ENCODE results near the gene FAM187B.
"Not testable (repeated sequence)": the region's sequence is repeated elsewhere in the genome, so short reads cannot be mapped to it uniquely, and the experiment has no call there.

FAM187B gene

GRCh38 chr19:35262101-35262761, 33.7 kb upstream of the FAM187B start:
- peak in 1 of 5 donors; percentile 6 for DNase-seq

- DNase-seq: peak in 1 of 5 donors; percentile 9
These were observed 33.0 kb upstream of the FAM187B start for GRCh38 chr19:35261356-35262100.

- no peak for DNase-seq
These were observed 32.3 kb upstream of the FAM187B start for GRCh38 chr19:35260694-35261304.

GRCh38 chr19:35257113-35257461, 28.5 kb upstream of the FAM187B start:
- no peak for DNase-seq

- DNase-seq: no peak
These were observed 28.0 kb upstream of the FAM187B start for GRCh38 chr19:35256566-35256965.

- no peak for DNase-seq
These were observed 26.1 kb upstream of the FAM187B start for GRCh38 chr19:35254341-35255297.

GRCh38 chr19:35253316-35254286, 25.1 kb upstream of the FAM187B start:
- no peak for DNase-seq

- no peak for DNase-seq
These were observed 22.9 kb upstream of the FAM187B start for GRCh38 chr19:35251456-35251855.

- no peak for DNase-seq
These were observed 21.5 kb upstream of the FAM187B start for GRCh38 chr19:35249848-35250711.

GRCh38 chr19:35249146-35249847, 20.8 kb upstream of the FAM187B start:
- no peak for DNase-seq

GRCh38 chr19:35248310-35249145, 20.0 kb upstream of the FAM187B start, which contains the start of gene LSR:
Gene LSR, plus strand, starts transcription at chr19:35249002. Its CDS starts 21 bp downstream, at chr19:35249023.
- peak; percentile 50 to 69 (median 66) for DNase-seq

- peak in 4 of 5 donors; percentile 45 to 54 (median 46) for DNase-seq
These were observed 19.2 kb upstream of the FAM187B start for GRCh38 chr19:35247526-35248309.

GRCh38 chr19:35246466-35247092, 18.0 kb upstream of the FAM187B start:
- DNase-seq: no peak

- no peak for DNase-seq
These were observed 12.9 kb upstream of the FAM187B start for GRCh38 chr19:35241417-35241816.

- DNase-seq: peak in 2 of 5 donors; percentile 21 to 46
These were observed 11.8 kb upstream of the FAM187B start for GRCh38 chr19:35240327-35240726.

- DNase-seq: not testable (repeated sequence)
These were observed 11.1 kb upstream of the FAM187B start for GRCh38 chr19:35239597-35239996.

Measured in T-helper 1 cell (primary cell).